SK-N-SH treated with all-trans-retinoic acid at 6 μM for 48 hours (cell line): ENCODE data around the gene ACE2.

ENCODE experiments used
- ATAC-seq: fragments of 200-7000 bp; cut with Tn5 transposase; 3 replicates; pipeline ENCODE4 v1.9.1; 2020; ENCODE audit warnings: mild to moderate bottlenecking, moderate library complexity
- ARNTL ChIP-seq: fragments of 450-650 bp; formaldehyde crosslinking; IDR thresholded peaks from 2 replicates; pipeline ENCODE4 v1.5.0; 2020; ENCODE audit warnings: low read depth, mild to moderate bottlenecking, moderate library complexity, borderline replicate concordance
- BACH2 ChIP-seq: fragments of 250-450 bp; sonication (Bioruptor Pico); IDR thresholded peaks from 2 replicates; pipeline ENCODE4 v1.9.0; 2021; ENCODE audit warnings: mild to moderate bottlenecking, borderline replicate concordance
- CREB5 ChIP-seq: fragments of 250-450 bp; sonication (Bioruptor Pico); IDR thresholded peaks from 2 replicates; pipeline ENCODE4 v1.5.1; 2020; ENCODE audit warnings: low read depth, mild to moderate bottlenecking, moderate library complexity
- CSDC2 ChIP-seq: fragments of 250-450 bp; sonication (Bioruptor Pico); IDR thresholded peaks from 2 replicates; pipeline ENCODE4 v1.5.0; 2020; ENCODE audit warnings: mild to moderate bottlenecking, moderate library complexity
- CSRNP3 ChIP-seq: fragments of 250-450 bp; sonication (Bioruptor Pico); IDR thresholded peaks from 2 replicates; pipeline ENCODE4 v1.5.1; 2021; ENCODE audit warnings: mild to moderate bottlenecking, moderate library complexity
- ESRRG ChIP-seq: fragments of 250-450 bp; sonication (Bioruptor Pico); IDR thresholded peaks from 2 replicates; pipeline ENCODE4 v1.6.1; 2021; ENCODE audit warnings: mild to moderate bottlenecking
- GLIS3 ChIP-seq: fragments of 250-450 bp; sonication (Bioruptor Pico); IDR thresholded peaks from 2 replicates; pipeline ENCODE4 v1.5.0; 2020; ENCODE audit warnings: mild to moderate bottlenecking, moderate library complexity
- ISL1 ChIP-seq: fragments of 250-450 bp; sonication (Bioruptor Pico); IDR thresholded peaks from 2 replicates; pipeline ENCODE4 v2.1.2; 2022; ENCODE audit warnings: mild to moderate bottlenecking, moderate library complexity
- OSR1 ChIP-seq: fragments of 250-450 bp; sonication (Bioruptor Pico); IDR thresholded peaks from 2 replicates; pipeline ENCODE4 v1.8.0; 2022; ENCODE audit warnings: moderate library complexity, mild to moderate bottlenecking, inconsistent platforms
- POU6F1 ChIP-seq: fragments of 250-450 bp; sonication (Bioruptor Pico); IDR thresholded peaks from 2 replicates; pipeline ENCODE4 v1.8.0; 2021; ENCODE audit warnings: low read depth, mild to moderate bottlenecking, moderate library complexity, borderline replicate concordance
- PPARA ChIP-seq: fragments of 250-450 bp; sonication (Bioruptor Pico); IDR thresholded peaks from 2 replicates; pipeline ENCODE4 v1.5.0; 2020; ENCODE audit warnings: mild to moderate bottlenecking, borderline replicate concordance
- TCF4 ChIP-seq: fragments of 250-450 bp; sonication (Bioruptor Pico); IDR thresholded peaks from 2 replicates; pipeline ENCODE4 v1.8.0; 2021; ENCODE audit warnings: mild to moderate bottlenecking, moderate library complexity, borderline replicate concordance
- TOX ChIP-seq: fragments of 250-450 bp; sonication (Bioruptor Pico); IDR thresholded peaks from 2 replicates; pipeline ENCODE4 v1.8.0; 2021; ENCODE audit warnings: mild to moderate bottlenecking, moderate library complexity, borderline replicate concordance
- TSHZ2 ChIP-seq: fragments of 250-450 bp; sonication (Bioruptor Pico); IDR thresholded peaks from 2 replicates; pipeline ENCODE4 v1.5.0; 2020; ENCODE audit warnings: mild to moderate bottlenecking, moderate library complexity
- ZC3H10 ChIP-seq: fragments of 250-450 bp; sonication (Bioruptor Pico); IDR thresholded peaks from 2 replicates; pipeline ENCODE4 v1.5.1; 2021; ENCODE audit warnings: mild to moderate bottlenecking, moderate library complexity
- ZFP3 ChIP-seq: fragments of 250-450 bp; sonication (Bioruptor Pico); IDR thresholded peaks from 2 replicates; pipeline ENCODE4 v1.5.0; 2020; ENCODE audit warnings: mild to moderate bottlenecking, moderate library complexity
- ZNF565 ChIP-seq: fragments of 450-650 bp; formaldehyde crosslinking; conservative IDR thresholded peaks from 2 replicates; pipeline ENCODE4 v1.5.0; 2020; ENCODE audit warnings: low read depth, mild to moderate bottlenecking, moderate library complexity
- ZNF70 ChIP-seq: fragments of 450-650 bp; formaldehyde crosslinking; IDR thresholded peaks from 2 replicates; pipeline ENCODE4 v1.5.0; 2020; ENCODE audit warnings: mild to moderate bottlenecking, moderate library complexity
- ZNF8 ChIP-seq: fragments of 450-650 bp; formaldehyde crosslinking; IDR thresholded peaks from 2 replicates; pipeline ENCODE4 v1.5.0; 2020; ENCODE audit warnings: mild to moderate bottlenecking, moderate library complexity
- TF ChIP-seq, protein P1 (sequence below): fragments of 250-450 bp; sonication (Bioruptor Pico); IDR thresholded peaks from 2 replicates; pipeline ENCODE4 v1.8.0; 2020; ENCODE audit warnings: mild to moderate bottlenecking, moderate library complexity, borderline replicate concordance

ACE2 gene

DNA sequence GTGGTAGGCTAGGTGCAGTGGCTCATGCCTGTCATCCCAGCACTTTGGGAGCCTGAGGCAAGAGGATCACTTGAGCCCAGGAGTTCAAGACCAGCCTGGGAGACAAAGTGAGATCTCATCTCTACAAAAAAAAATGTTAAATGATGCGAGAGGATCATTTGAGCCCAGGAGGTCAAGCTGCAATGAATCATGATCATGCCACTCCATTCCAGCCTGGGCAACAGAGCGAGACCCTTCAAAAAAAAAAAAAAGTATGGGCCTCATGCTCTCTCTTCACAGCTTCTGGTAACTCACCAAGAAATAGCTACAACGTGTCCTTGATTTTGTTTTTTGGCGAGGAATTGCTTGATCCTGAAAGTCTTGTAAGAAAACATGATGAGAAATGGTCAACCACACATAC, 1.3 kb downstream of the ACE2 start:
- ATAC-seq, result no peak
- TF ChIP-seq ISL1 (CRISPR knock-in tag) (no peak), ZNF565 (no peak), ZC3H10 (no peak), TCF4 (CRISPR knock-in tag) (no peak)

DNA sequence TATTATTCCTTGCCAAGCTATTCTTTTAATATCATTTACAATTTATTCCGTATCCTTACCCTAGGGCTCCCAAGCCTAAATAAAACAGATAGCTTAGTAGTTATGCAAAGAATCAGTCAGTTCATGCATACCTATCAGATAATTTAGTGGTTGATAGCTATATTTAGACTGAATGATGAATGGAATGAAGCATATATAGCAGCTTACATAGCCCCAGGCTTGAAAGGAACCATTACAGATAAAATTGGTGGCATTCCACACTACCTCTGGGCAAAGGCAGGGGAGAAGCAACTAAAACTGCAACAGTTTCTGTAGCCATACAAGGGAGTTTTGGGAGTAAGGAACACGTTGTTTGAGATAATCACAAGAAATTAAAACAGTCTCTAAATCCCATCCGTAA, 2.7 kb downstream of the ACE2 start:
- ATAC-seq, result no peak
- TF ChIP-seq ESRRG (no peak), ISL1 (CRISPR knock-in tag) (peak; percentile 46; the same call in 1 of the 2 replicates)

GRCh38 chrX:15594371-15594770, 6.4 kb downstream of the ACE2 start:
- no peak for ATAC-seq
- TF ChIP-seq ZNF8, result no peak
- no peak for TF ChIP-seq ESRRG
- no peak for TF ChIP-seq CSDC2 (CRISPR knock-in tag)
- no peak for TF ChIP-seq TOX (CRISPR knock-in tag)
- TF ChIP-seq, protein P1, sequence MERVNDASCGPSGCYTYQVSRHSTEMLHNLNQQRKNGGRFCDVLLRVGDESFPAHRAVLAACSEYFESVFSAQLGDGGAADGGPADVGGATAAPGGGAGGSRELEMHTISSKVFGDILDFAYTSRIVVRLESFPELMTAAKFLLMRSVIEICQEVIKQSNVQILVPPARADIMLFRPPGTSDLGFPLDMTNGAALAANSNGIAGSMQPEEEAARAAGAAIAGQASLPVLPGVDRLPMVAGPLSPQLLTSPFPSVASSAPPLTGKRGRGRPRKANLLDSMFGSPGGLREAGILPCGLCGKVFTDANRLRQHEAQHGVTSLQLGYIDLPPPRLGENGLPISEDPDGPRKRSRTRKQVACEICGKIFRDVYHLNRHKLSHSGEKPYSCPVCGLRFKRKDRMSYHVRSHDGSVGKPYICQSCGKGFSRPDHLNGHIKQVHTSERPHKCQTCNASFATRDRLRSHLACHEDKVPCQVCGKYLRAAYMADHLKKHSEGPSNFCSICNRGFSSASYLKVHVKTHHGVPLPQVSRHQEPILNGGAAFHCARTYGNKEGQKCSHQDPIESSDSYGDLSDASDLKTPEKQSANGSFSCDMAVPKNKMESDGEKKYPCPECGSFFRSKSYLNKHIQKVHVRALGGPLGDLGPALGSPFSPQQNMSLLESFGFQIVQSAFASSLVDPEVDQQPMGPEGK (CRISPR knock-in tag), result no peak
- TF ChIP-seq ZC3H10, result no peak
- no peak for TF ChIP-seq OSR1 (CRISPR knock-in tag)
- TF ChIP-seq TCF4 (CRISPR knock-in tag), result no peak
- no peak for TF ChIP-seq ARNTL
- TF ChIP-seq ZNF565, result no peak
- TF ChIP-seq ISL1 (CRISPR knock-in tag), result no peak
- TF ChIP-seq TSHZ2 (CRISPR knock-in tag), result no peak
- no peak for TF ChIP-seq ZNF70
- TF ChIP-seq PPARA (CRISPR knock-in tag), result no peak
- TF ChIP-seq POU6F1 (CRISPR knock-in tag), result no peak
- no peak for TF ChIP-seq ZFP3
- TF ChIP-seq BACH2 (CRISPR knock-in tag), result no peak
- no peak for TF ChIP-seq GLIS3 (CRISPR knock-in tag)
- no peak for TF ChIP-seq CREB5 (CRISPR knock-in tag)

GRCh38 chrX:15579778-15580747, 20.7 kb downstream of the ACE2 start:
- ATAC-seq, result no peak
- no peak for TF ChIP-seq TOX (CRISPR knock-in tag)
- TF ChIP-seq ZFP3, result no peak
- no peak for TF ChIP-seq ESRRG
- TF ChIP-seq TCF4 (CRISPR knock-in tag), result no peak
- TF ChIP-seq, protein P1 (CRISPR knock-in tag), result no peak
- TF ChIP-seq ARNTL, result no peak
- no peak for TF ChIP-seq ISL1 (CRISPR knock-in tag)
- no peak for TF ChIP-seq POU6F1 (CRISPR knock-in tag)
- no peak for TF ChIP-seq ZNF565
- TF ChIP-seq CSRNP3 (CRISPR knock-in tag), result no peak
- TF ChIP-seq GLIS3 (CRISPR knock-in tag), result no peak
- no peak for TF ChIP-seq ZNF8
